LNCAP (cell line): Measurements from ENCODE around the gene COL4A6.

ENCODE experiments used
- CTCF ChIP-seq: fragments of 450-650 bp; IDR thresholded peaks from 2 replicates; pipeline ENCODE4 v1.5.1; 2017; ENCODE audit warnings: mild to moderate bottlenecking

The COL4A6 gene

GRCh38 chrX:108332281-108332680 is 105.9 kb downstream of the COL4A6 start:
- no peak for TF ChIP-seq CTCF

DNA sequence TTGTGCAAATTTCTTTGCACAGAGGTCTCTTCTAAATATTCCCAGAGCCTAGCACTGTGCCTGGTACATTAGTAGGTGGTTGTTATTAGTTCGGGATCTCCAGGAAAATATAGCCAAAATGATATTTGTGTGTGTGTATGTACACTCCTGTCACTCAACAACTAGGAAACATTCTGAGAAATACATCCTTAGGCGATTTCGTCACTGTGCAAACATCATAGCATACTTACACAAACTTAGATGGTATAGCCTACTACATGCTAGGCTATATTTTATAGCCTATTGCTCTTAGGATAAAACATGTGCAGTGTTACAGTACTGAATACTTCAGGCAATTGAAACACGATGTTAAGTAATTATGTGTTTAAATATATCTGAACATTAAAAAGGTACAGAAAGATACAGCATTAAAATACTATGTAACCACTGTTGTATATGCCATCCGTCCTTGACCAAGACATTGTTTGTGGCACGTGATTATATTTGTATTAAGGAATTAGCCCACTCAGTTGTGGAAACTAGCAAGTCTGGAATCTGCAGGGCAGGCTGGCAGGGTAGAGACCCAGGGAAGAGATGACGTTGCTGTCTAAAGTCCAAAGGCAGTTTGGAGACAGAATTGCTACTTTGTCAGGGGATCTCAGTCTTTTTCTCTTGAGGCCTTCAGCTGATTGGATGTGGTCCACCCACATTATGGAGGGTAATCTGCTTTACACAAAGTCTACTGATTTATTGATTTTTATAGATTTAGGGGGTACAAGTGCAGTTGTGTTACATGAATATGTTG is 106.9 kb downstream of the COL4A6 start:
- TF ChIP-seq CTCF: no peak

- TF ChIP-seq CTCF: no peak
Measured at GRCh38 chrX:108323751-108324150, 114.5 kb downstream of the COL4A6 start.

DNA sequence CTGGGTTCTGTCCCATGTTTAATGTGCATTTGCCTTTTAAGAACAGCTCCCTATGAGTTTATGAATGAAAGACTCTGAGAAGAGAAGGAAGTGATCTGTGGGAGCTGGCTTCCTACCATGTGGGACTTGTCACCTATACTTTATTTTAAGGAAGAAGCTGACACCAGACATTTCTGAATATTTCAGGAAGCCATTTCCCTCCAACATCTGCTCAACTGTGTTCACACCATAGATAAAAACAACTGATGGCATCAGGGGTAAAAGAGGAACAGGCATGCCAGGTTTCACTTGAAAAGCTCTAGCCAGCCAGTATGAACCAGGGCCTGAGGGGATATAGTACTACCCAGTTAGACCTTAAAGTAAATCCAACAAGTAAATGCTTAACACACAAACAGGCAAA is 116.0 kb downstream of the COL4A6 start:
- no peak for TF ChIP-seq CTCF

DNA sequence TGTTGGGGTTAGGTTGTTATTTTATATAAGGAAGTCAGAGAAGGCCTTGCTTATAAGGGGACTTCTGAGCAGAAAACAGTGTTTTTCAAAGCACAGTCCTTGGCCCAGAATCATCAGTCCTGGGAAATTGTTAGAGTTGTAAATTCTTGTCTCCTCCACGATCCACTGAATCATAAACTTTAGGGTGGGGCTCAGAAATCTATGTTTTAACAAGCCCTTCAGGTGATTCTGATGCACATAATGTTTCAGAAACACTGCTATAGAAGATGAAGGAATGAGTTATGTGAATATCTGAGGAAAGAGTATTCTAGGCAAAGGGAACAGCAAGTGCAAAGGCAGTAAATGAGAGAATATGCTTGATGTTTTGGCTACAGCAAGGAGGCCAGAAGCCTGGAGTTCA is 121.8 kb downstream of the COL4A6 start:
- TF ChIP-seq CTCF: no peak

DNA sequence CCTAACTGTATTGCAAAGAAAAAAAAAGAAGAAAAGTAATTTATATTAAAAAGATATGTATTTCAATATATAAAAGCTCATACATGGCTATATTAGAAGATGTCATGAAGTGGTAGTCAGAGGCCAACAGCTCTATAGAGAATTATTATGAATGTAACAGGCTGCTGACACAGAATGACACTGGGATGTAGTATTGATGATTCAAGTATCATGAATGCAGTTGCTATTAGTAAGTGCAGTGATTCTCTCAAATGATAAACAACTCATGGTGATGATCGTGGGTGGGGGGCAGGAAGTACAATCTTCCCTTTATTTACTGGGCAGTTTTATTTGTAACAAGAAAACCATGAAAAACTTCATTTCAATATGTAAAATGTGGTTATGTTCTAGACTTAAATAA is 124.6 kb downstream of the COL4A6 start:
- TF ChIP-seq CTCF: no peak

- TF ChIP-seq CTCF: no peak
Measured at GRCh38 chrX:108312957-108313356, 125.3 kb downstream of the COL4A6 start.

GRCh38 chrX:108312011-108312410 is 126.2 kb downstream of the COL4A6 start:
- no peak for TF ChIP-seq CTCF
